ENCODE data around the gene CCDC152. TPM values are rescaled to one million over a fixed set of nuclear protein-coding genes. Genes with fewer than 3 reads are reported as not detected.
"Not testable (repeated sequence)": the region's sequence is repeated elsewhere in the genome, so short reads cannot be mapped to it uniquely, and the experiment has no call there.

CCDC152 gene
- total and polyA plus RNA-seq, 2 of the 13 experiments (the other 11 are each of a cell fraction or from before 2014, with no cell fraction given) = 0.20 to 0.36 TPM

- 0 out of 2 replicates have a peak, but pooled peaks have one; percentile 17 for TF ChIP-seq GATAD2A (CRISPR knock-in tag; IDR thresholded peaks at IDR 0.05)
- TF ChIP-seq, protein P1, sequence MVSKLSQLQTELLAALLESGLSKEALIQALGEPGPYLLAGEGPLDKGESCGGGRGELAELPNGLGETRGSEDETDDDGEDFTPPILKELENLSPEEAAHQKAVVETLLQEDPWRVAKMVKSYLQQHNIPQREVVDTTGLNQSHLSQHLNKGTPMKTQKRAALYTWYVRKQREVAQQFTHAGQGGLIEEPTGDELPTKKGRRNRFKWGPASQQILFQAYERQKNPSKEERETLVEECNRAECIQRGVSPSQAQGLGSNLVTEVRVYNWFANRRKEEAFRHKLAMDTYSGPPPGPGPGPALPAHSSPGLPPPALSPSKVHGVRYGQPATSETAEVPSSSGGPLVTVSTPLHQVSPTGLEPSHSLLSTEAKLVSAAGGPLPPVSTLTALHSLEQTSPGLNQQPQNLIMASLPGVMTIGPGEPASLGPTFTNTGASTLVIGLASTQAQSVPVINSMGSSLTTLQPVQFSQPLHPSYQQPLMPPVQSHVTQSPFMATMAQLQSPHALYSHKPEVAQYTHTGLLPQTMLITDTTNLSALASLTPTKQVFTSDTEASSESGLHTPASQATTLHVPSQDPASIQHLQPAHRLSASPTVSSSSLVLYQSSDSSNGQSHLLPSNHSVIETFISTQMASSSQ (IDR thresholded peaks at IDR 0.05; ENCODE audit: low read depth) = peak; percentile 61; the same call in 1 of the 2 replicates
- TF ChIP-seq, protein P1 (CRISPR knock-in tag; IDR thresholded peaks at IDR 0.05; ENCODE audit: borderline replicate concordance) = no peak
- peak; percentile 35; the same call in 1 of the 2 replicates for TF ChIP-seq HNF4A (CRISPR knock-in tag; IDR thresholded peaks at IDR 0.05)
- peak; percentile 74 for TF ChIP-seq CEBPG (CRISPR knock-in tag; IDR thresholded peaks at IDR 0.05)
- TF ChIP-seq ASH2L (IDR thresholded peaks at IDR 0.05; ENCODE audit: insufficient read length, low read depth, low read length) = peak; percentile 44
These were observed 87.2 kb downstream of the CCDC152 start (continued) for GRCh38 chr5:42843675-42844292.

DNA sequence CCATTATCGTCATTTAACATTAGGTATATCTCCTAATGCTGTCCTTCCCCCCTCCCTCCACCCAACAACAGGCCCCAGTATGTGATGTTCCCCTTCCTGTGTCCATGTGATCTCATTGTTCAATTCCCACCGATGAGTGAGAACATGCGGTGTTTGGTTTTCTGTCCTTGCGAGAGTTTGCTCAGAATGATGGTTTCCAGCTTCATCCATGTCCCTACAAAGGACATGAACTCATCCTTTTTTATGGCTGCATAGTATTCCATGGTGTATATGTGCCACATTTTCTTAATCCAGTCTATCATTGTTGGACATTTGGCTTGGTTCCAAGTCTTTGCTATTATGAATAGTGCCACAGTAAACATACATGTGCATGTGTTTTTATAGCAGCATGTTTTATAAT is 87.8 kb downstream of the CCDC152 start:
- H3K36me3 ChIP-seq (replicated peaks in 1 of 2; ENCODE audit: control insufficient read depth in 1 of 2, insufficient read depth in 2 of 2, low read length in 2 of 2); FAIRE-seq; H3K27me3 ChIP-seq (ENCODE audit: control insufficient read depth in 1 of 2, insufficient read depth in 2 of 2, low read length in 2 of 2); CTCF ChIA-PET (ENCODE audit: low intra/inter-chr PET ratio, low total read pairs); in situ Hi-C loops (cut with HindIII; ENCODE audit: extremely low pct_ligation_motif_present, low pct_unique_long_range_greater_than_20kb); H3K9me3 ChIP-seq (ENCODE audit: low read length); intact Hi-C loops (cut with micrococcal nuclease; ENCODE audit: unreplicated experiment); H3K4me3 ChIP-seq (replicated peaks in 1 of 3; ENCODE audit: insufficient read depth in 1 of 3, low read depth in 2 of 3, low read length in 3 of 3); ATAC-seq; H3K4me2 ChIP-seq (ENCODE audit: low read depth, low read length); DNase-seq (ENCODE audit: low spot score); H4K20me1 ChIP-seq (ENCODE audit: insufficient read depth, low read length); H3K9ac ChIP-seq (ENCODE audit: insufficient read depth, low read depth, low read length); BruUV-seq (replicated peaks); H2AFZ ChIP-seq (ENCODE audit: low read length): not testable (repeated sequence)
- POLR2A ChIA-PET = interaction anchor here (0.8 to 1.4 kb wide), 7 partner anchors 9 to 33 kb away, joined by 3 to 18 read pairs (median 4); partner anchors contain the start of gene SELENOP
- 92% methylated on average over 4 of the region's 4 CpGs for WGBS (ENCODE audit: low lambda C conversion rate)
- H3K4me1 ChIP-seq (ENCODE audit: insufficient read depth, low read length) = peaks cover 80% of the 10 kb centered on the region
- H3K79me2 ChIP-seq (ENCODE audit: insufficient read depth, low read length) = peaks cover 37% of the 10 kb centered on the region
- H3K27ac ChIP-seq (ENCODE audit: extremely low read length, insufficient read depth, low read length) = peak overlapping the region; percentile 41

Measured in HepG2 (cell line).